HG03439 (cell line): ENCODE results near the gene ERBB4.
"Not testable (repeated sequence)": the region's sequence is repeated elsewhere in the genome, so short reads cannot be mapped to it uniquely, and the experiment has no call there.

Experiments used
- ATAC-seq: cut with Tn5 transposase; IDR thresholded peaks from one replicate; pipeline ENCODE4 v1.9.1; 2021; ENCODE audit warnings: mild to moderate bottlenecking, moderate library complexity; ENCODE audit not compliant: unreplicated experiment

Gene ERBB4

DNA sequence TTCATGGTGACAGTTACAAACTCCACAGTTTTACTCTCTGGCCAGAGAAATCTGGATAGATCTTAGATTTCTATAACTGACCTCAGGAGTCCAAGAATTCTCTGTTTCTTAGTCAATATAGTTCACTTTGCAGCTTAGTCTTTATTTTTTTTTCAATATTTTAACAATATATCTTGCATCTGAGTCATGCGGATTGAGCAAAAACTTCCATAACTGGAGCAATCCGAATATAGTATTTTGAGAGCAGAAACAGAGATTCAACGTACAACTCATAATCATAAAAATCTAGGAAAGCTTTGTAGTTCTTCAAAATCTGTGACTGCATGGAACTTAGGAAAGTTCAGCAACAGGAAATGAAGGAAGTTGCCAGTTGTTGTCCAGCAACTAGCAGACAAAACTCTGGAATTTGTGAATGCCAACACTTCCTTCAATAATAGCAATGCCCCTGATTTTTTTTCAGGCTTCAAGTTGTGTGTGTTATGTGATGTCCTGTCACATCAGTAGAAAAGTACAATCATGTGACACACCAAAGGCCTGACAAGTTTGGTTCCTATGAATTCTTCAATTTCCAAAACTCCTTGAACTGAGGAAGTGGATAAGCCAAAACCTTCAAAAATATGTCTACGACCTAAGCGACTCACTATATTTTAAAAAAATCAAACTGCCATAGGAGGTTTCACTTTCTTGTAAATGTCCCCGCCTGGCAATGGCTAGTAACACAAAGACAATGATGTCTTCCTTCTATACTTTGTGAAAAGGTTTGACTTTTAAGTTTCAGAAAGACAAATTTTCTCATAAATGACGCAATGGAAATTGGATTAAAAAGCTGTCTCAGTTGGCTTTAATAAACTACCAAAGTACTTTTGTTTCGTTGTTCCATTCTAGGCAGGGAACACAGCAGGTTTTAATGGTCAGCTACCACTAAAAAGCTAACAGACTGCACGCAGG lies 510.6 kb downstream of the ERBB4 start:
- ATAC-seq, result no peak

DNA sequence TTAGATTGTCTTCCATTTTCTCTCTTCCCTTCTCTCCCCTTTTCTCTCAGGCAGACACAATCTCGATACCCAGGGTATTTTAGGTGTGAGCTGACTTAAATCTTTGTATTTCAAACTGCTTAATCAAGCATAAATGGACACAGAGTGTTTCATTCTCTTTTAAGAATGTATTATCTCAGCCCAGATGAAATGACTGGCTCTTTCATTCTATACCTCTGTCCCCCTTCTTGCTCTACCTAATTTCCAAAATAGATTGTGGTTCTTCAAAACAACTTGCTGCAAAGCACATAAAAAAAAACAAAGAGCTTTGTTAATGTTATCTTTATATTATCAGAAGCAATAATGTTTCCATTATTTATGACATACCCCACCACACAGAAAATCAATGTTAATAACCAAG lies 514.6 kb downstream of the ERBB4 start:
- ATAC-seq, result no peak

DNA sequence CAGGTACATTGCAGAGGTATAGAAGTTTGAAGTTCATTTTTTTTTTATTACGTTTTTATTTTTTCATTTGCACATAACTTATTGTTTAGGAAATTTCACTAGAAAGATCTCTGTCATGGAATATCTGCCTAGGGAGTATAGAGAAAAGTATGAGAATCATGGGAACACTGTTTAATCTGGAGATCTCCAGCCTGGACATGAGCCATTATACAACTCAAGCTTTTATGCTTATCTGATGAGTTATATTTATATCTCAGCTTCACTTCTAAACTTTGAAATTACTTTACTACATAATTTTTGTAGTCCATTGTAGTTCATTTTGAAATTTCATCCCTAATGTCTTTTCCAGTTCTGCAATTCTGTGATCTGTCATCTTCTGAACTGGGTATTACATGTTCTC lies 515.6 kb downstream of the ERBB4 start:
- no peak for ATAC-seq

DNA sequence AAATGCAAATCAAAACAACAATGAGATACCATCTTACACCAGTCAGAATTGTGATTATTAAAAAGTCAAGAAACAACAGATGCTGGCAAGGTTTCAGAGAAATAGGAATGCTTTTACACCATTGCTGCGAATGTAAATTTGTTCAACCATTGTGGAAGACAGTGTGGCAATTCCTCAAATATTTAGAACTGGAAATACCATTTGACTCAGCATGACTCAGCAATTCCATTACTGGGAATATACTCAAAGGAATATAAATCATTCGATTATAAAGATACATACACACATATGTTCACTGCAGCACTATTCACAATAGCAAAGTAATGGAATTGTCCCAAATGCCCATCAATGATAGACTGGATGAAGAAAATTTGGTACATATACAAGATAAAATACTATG lies 516.7 kb downstream of the ERBB4 start:
- ATAC-seq, result no peak

DNA sequence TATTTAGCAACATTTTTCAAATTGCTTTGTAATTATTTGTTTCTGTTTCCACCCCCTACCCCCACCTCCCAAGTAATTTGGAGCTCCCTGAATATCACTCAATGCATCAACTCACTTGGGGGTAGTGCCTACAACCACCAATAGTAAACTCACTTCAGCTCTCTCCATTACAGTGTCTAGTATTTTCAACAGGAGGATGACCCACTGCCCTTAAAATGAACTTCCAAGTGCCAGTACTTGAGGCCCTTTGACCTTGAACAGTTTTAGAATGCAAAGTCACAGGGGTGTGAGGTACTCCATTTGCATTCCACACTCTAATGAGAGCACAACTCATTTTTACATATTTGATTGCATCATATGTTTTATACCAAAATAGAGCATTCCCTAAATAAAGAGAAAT lies 523.0 kb downstream of the ERBB4 start:
- no peak for ATAC-seq

DNA sequence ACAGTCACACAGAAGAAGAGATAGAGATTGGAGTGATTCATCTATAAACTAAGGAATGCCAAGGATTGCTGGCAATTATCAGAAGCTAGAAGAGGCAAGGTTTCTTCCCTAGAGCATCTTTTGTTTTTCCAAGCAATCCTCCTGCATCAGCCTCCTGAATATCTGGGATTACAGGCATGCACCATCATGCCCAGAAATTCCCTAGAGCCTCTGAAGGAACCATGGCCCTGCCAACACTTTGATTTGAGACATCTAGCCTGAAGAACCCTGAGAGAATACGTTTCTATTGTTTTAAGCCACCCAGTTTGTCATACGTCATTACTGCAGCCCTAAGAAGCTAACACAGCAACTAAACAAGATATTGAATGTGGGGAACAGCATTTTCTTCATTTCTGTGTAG lies 525.0 kb downstream of the ERBB4 start:
- ATAC-seq, result no peak

DNA sequence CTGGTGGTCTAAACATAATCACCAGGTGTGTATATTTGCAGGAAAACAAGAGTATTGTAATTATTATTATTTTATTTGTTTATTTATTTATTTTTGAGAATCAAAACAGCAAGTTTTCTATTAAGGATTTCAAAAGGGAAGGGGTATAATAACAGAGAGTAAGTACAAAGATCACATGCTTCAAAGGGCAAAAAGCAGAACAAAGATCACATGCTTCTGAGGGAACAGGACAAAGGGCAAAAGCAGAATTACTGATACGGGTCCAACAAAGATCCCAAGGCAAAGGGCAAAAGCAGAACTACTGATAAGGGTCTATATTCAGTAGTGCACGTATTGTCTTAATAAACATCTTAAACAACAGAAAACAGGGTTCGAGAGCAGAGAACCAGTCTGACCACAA lies 528.3 kb downstream of the ERBB4 start:
- ATAC-seq, result not testable (repeated sequence)

DNA sequence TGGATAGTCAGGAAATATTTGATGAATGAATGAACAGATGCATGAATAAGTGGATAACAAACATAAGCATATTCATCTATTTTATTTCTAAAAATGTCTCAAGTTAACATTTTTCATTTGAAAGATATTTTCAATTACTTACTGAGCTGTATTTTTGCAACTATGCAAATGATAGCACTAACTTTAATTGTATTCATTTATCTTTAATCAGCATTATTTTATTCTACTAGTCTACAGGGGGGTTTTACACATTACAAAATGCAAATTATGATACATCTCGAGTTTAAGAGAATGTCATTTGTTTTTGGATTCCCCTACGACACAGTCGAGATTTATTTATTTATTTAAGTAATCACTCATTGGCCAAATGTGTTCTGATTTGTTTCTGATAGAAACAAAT lies 530.6 kb downstream of the ERBB4 start:
- no peak for ATAC-seq

DNA sequence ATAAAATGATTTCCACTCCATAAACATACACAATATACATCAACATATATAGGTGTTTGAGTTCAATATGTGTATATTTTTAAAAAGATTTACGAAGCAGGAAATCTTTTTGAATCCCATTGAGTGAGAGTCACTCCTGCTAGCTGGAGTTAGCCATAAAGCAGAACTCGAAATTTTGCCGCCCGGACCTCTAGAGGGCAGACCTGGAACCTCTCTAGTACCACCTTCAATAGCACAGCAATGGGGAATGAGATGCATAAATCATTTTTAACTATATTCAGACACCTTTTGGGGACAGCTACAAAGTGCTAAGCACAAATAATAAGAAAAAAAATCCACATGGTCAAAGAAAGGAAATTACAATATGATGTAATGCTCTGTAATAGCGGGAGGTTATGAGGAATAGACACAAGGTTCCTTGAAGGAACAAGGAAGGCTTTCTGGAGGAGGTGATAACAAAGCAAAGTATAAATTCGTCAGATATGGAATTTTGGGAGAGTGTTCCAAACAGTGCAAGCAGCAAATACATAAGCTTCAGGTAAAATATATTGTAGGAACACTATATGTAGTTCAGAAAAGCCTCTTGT lies 533.4 kb downstream of the ERBB4 start:
- peak; percentile 77 for ATAC-seq

DNA sequence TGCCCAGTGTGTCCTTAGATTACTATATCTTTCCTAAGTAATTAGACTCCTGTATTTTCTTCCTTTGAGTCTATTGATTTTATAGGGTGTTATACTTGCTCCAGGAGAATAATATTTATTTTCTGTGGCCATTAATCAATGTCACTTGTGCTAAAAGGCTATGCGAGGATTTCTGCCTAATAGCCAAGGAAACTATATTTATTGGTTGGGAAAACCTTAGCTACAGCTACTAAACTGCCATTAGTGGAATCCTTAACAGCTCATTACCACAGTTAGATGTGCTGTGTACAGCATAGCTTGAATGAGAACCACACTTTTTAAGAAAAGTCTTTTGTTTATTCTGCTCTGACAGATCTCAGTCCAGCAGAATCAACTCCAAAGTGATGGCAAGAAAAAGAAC lies 537.3 kb downstream of the ERBB4 start:
- ATAC-seq, result no peak

DNA sequence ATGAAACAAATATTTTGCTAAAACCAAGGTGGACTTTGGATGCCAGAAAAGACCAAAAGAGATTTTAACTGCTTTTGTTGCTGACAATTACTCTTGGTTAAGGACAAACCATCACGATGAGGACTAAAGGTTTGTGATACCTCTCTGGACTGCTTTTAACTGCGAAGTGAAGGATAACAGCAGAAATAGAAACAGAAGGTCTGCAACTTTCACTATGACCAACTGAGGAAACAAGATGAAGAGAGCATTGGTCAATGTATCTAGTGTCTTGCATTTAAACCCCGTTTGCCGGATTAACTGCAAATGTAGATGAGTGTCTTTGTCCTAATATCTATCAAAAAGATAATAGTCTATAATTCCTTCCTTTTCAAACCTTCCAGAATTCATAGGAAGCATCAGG lies 541.7 kb downstream of the ERBB4 start:
- ATAC-seq, result peak; percentile 62

DNA sequence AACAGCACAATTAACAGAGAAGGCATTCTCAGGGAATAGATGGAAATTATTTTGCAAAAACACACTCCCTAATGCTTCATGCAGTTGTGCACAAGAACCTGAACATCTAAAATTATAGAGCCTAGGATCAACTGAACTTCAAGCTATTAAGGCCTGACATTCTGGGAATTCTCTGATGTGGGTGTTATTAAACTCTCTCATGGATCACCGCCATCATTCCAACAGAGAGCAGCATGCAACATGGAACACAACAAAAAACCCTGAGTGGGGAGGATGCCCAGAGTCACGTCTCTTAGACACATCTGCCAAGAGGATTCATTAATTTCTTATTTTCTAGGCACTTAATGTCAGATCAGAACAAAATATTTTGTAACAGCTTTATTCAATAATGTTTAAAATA lies 543.8 kb downstream of the ERBB4 start:
- no peak for ATAC-seq

DNA sequence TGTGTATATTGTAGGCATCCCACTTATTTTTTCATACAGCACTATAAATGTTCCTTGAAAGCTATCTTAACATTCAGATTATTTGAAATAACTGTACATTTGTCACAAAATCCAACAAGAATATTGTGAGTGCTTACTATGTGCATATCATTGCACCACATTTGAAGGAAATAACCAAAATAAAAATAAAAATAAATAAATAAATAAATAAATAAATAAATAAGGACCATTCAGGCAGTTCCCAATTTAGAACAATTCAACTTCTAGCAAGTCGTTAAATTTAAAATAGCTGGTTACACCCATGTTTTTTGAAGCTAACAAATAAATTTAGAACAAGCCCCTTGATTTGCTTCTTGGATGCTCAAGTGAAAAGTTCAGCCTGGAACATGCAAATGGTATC lies 548.3 kb downstream of the ERBB4 start:
- ATAC-seq, result no peak

DNA sequence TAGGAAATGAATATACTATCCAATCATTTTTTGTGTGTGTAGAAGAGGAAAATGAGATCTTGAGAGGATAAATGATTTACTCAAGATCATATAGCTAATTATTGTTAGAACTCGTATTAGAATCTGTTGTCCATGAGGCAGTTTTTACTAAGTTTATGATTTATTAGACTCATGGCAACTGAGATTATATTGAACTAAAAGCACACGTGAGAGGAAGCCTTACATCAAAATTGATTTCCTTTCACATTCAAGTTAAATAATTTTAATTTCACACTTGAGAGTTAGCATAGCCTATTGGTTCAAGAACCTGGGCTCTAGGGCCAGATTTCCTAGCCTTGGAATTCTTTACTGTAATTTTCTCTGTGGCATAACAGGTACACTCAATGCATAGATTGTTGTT lies 552.3 kb downstream of the ERBB4 start:
- ATAC-seq, result no peak

DNA sequence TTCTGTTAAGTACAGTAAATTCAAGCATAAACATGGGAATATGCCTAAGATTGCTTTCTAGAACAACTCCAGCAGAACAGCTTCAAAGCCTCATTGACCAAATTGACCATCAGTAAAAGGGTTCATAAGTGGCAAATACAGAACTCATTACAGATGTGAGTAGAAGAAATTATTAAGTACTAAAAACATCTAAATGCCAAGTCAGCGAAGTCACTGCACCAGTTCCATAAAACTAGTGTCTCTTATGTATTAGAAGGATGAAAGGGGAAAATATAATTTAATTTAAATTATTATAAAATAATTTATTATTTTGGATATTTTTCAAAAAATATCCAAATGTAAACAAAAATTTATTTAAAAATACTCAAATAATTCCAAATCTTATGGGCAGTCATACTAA lies 553.2 kb downstream of the ERBB4 start:
- no peak for ATAC-seq

DNA sequence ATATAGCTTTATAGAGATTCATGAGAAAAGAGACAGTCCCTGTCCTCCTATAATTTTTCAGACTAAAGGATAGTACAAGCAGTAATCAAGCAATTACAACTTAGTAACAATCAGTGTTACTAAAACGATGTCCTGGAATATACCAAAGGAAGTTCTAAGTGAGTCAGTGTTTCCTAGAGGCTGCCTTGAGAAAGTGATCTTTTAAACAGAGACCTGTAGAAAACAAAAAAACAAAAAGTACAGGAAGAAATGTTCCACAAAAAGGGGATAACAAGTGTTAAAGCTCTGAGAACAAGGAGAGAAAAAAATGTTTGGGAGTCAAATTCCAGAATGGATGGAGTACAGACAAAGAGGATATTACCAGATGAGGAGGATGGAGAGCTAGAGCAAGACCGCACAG lies 556.4 kb downstream of the ERBB4 start:
- no peak for ATAC-seq

DNA sequence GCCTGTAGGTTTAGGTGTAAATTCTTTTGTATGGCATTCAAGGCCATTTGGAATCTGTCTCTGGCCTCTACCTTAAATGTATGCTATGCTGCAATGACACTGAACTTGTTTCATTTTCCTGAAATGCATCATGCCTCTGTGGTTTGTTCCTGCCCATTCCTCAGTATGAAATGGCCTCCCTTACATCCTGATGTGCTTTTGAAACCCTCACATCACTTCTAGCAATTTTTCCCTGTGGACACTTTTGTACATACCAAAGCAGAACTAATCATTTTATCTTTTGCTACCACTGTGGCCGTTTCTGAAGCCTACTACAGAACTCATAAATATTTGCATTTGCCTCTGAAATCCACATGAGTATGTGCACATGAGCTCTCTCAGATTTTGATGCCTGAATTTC lies 557.2 kb downstream of the ERBB4 start:
- no peak for ATAC-seq

DNA sequence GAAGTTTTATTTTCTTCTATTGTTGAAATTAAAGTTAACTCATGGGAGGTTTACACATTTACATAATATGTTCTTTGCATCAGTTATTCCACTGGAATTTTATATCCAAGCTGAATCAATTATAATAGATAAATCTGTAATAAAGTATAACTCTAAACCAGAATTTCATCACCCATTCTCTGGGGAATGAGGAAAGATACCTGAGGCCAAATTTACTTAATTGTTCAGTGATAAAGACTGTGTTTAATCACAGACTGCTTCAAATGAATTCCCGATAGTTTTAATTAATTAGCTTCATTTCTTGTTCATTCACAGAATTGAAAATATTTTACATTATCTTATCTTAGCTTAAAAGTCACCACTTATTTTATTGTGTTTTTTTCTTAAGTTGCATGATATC lies 562.5 kb downstream of the ERBB4 start:
- no peak for ATAC-seq

DNA sequence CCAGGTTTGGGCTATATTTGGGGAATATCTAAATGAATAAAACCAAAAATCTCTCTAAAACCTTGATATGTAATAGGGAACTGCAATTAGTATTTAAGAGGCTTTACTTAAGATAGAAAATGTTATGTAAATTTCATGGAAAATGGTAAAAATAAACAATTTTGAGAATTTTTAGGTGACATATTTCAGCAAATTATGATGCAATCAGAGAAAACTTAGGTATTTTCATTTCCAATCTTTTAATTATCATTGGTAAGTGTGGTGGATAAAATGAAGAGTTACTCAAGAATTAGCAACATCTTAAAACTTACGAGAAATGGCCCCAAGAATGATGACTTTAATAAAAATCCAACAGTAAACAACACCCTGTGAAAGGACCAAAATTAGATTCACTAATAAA lies 571.4 kb downstream of the ERBB4 start:
- ATAC-seq, result no peak

DNA sequence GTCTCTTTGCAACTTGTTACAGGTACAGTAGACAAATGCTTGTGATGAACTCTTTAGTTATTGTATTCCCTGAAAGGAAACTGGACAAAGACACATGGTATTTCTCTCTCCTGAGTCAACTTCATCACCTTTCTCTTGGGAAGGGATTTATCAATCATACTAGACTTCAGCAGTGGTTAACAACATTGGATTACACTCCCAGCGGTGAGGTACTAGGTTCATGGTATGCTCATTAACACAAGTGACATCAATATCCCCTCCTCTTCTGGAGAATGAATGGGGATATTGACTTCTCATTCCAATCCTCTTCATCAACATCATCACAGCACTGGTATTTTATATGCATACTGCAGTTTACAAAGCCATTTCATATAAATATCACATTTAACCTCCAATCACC lies 574.6 kb downstream of the ERBB4 start:
- no peak for ATAC-seq

DNA sequence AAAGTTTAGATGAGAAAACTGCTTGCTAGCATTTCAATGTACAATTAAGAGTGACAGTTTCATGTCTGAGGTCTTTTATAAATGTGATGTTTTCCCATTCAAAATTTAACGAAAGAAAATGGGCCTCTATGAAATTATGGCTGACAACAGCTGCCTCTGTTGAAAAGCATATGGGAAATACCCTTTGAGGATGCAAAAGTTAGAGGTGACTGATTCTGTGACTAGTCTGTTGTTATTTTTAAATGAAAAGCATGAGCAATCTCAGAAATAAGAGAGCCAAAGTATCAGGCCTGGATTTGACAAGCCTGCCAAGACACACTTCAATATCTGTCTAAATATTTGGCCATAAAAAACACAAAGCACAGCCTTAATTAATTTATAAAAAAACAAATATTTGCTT lies 580.8 kb downstream of the ERBB4 start:
- ATAC-seq, result peak; percentile 97

DNA sequence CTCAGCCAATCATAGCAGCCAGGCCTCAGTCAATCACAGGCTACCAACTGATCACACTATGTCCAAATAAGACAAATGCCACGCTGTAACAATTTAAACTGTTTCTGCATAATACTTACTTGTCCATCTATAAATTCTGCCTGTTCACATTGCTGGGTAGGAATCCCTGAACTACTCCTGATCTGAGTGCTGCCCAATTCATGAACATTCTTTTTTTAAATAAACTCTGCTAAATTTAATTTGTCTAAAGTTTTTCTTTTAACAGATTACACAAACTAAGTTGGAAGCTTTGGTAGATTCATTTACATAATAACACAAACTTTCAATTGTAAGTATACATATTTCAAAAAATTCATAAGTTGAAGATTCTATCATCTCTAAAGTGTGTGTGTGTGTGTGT lies 583.0 kb downstream of the ERBB4 start:
- no peak for ATAC-seq

DNA sequence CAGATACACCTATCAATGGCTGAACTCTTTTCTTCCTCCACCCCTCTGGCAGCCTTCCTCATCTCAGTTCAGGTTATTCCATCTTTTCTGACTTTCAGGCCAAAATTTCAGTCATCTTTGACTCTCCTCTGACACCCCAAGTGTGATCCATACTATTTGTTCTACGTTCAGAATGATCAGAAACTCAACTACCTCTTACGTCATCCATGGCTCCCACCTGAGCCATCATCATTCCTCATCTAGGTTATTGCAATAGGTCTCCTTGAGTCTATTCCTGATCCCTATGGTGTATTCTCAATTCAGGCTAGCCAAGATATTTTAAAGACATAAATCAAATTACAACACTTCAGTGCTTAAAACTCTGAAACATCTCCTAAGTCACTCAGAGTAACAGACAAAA lies 589.7 kb downstream of the ERBB4 start:
- no peak for ATAC-seq
